ENCODE data around the gene DCC.

DCC gene

DNA sequence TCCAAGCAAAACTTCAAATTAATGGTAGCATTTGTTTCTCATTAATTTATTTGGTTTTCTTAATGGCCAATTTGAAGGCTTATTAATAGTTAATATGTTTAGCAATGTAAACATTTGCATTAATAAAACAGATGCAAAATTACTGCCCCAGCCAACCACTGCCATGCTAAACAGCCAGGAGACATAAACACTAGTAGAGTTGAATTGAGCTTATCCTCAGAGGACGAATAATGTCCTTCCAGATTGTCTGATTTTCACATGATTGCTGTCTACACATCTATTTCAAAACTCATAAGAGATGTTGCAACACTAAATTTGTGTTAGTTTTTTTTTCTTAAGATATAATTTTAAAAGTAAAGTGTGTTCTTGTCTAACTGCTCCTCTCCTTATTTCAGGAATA, 128.5 kb downstream of the DCC start:
- H3K9me3 ChIP-seq (ENCODE audit: severe bottlenecking) = no peaks in the 10 kb centered on the region
- no peak for DNase-seq (ENCODE audit: low spot score)
- H3K27ac ChIP-seq (ENCODE audit: poor library complexity, severe bottlenecking) = no peak overlapping the region
- H3K27me3 ChIP-seq (ENCODE audit: insufficient read depth, poor library complexity, severe bottlenecking) = no peaks in the 10 kb centered on the region
- no peaks in the 10 kb centered on the region for H3K4me1 ChIP-seq (ENCODE audit: insufficient read depth, poor library complexity, severe bottlenecking)
- no peak for ATAC-seq (ENCODE audit: low read depth)
- no peaks in the 10 kb centered on the region for H3K36me3 ChIP-seq (ENCODE audit: low read depth)
- no peak overlapping the region for H3K4me3 ChIP-seq (ENCODE audit: severe bottlenecking)
- TF ChIP-seq, protein P1, sequence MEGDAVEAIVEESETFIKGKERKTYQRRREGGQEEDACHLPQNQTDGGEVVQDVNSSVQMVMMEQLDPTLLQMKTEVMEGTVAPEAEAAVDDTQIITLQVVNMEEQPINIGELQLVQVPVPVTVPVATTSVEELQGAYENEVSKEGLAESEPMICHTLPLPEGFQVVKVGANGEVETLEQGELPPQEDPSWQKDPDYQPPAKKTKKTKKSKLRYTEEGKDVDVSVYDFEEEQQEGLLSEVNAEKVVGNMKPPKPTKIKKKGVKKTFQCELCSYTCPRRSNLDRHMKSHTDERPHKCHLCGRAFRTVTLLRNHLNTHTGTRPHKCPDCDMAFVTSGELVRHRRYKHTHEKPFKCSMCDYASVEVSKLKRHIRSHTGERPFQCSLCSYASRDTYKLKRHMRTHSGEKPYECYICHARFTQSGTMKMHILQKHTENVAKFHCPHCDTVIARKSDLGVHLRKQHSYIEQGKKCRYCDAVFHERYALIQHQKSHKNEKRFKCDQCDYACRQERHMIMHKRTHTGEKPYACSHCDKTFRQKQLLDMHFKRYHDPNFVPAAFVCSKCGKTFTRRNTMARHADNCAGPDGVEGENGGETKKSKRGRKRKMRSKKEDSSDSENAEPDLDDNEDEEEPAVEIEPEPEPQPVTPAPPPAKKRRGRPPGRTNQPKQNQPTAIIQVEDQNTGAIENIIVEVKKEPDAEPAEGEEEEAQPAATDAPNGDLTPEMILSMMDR (IDR thresholded peaks at IDR 0.05; ENCODE audit: poor library complexity, severe bottlenecking) = no peak

DNA sequence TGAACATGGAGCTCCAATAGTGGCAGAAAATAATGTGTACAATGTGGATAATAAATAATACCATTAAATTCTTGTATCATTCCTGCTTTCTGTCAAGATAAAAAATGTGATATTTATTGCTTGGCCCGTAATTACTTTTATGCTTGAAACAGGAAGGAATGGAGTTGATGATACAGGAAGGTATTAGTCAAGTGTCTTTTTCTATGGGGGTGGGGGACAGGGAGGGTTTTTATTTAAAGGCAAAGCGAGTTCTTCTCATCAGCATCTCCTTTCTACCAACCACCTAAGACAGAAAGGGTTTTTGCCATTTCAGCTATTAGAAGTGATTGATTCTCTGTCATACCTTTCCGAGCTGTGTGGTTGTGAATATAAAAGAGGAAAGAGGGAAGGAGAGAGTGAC, 135.3 kb downstream of the DCC start:
- TF ChIP-seq, protein P1 (IDR thresholded peaks at IDR 0.05; ENCODE audit: poor library complexity, severe bottlenecking) = no peak
- no peak for ATAC-seq (ENCODE audit: low read depth)

DNA sequence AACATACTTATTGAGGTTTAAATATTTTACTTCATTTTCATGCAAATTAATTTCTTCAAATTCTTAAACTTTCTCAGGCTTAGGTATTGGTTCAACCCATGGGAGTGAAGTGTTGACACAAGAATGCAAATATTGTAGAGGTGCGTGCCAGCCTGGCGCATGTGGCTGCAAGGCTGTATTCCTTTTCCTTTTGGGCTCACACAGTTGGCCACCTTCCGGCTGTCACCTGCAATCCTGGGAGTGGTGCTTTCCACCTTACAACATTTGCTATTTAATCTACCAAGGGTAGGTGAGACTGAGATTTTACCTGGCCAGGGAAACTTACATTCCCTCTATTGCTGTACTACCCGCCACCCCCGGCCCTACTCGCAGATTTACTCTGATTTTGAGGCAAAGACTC, 141.1 kb downstream of the DCC start:
- H3K4me1 ChIP-seq (ENCODE audit: insufficient read depth, poor library complexity, severe bottlenecking) = no peaks in the 10 kb centered on the region
- no peaks in the 10 kb centered on the region for H3K9me3 ChIP-seq (ENCODE audit: severe bottlenecking)
- H3K27ac ChIP-seq (ENCODE audit: poor library complexity, severe bottlenecking) = no peak overlapping the region
- DNase-seq (ENCODE audit: low spot score) = no peak
- peaks cover 6% of the 10 kb centered on the region for H3K27me3 ChIP-seq (ENCODE audit: insufficient read depth, poor library complexity, severe bottlenecking)
- ATAC-seq (ENCODE audit: low read depth) = no peak
- TF ChIP-seq, protein P1 (IDR thresholded peaks at IDR 0.05; ENCODE audit: poor library complexity, severe bottlenecking) = no peak
- H3K36me3 ChIP-seq (ENCODE audit: low read depth) = no peaks in the 10 kb centered on the region
- H3K4me3 ChIP-seq (ENCODE audit: severe bottlenecking) = no peak overlapping the region

More for the DNA sequence above, 135.3 kb downstream of the DCC start:
- Histone ChIP-seq H3K4me1 (ENCODE audit: insufficient read depth, poor library complexity, severe bottlenecking) (no peaks in the 10 kb centered on the region), H3K36me3 (ENCODE audit: low read depth) (no peaks in the 10 kb centered on the region), H3K9me3 (ENCODE audit: severe bottlenecking) (no peaks in the 10 kb centered on the region), H3K4me3 (ENCODE audit: severe bottlenecking) (no peak overlapping the region), H3K27me3 (ENCODE audit: insufficient read depth, poor library complexity, severe bottlenecking) (peaks cover 11% of the 10 kb centered on the region), H3K27ac (ENCODE audit: poor library complexity, severe bottlenecking) (no peak overlapping the region)
- DNase-seq (ENCODE audit: low spot score) = no peak

DNA sequence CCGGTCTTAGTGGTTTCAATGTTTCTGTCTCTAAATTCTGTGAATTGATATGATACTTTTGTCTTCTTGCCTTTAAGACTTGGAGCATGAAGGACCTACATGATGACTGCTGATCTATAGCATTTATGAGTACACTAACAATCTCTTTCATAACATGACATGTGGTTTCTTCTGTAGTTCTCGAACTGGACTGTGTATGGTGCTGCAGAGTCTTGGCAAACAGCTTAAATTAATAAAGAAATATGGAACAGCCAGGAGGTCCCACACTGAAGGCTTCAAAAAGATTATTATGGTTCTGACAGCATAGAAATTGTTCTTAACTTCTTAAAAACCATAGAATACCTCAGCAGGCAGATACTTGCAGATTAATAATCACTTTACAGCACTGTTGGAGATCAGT, 145.0 kb downstream of the DCC start:
- no peaks in the 10 kb centered on the region for H3K4me1 ChIP-seq (ENCODE audit: insufficient read depth, poor library complexity, severe bottlenecking)
- no peaks in the 10 kb centered on the region for H3K9me3 ChIP-seq (ENCODE audit: severe bottlenecking)
- no peaks in the 10 kb centered on the region for H3K36me3 ChIP-seq (ENCODE audit: low read depth)
- no peak for ATAC-seq (ENCODE audit: low read depth)
- no peak overlapping the region for H3K4me3 ChIP-seq (ENCODE audit: severe bottlenecking)
- TF ChIP-seq, protein P1 (IDR thresholded peaks at IDR 0.05; ENCODE audit: poor library complexity, severe bottlenecking) = no peak
- DNase-seq (ENCODE audit: low spot score) = no peak
- H3K27me3 ChIP-seq (ENCODE audit: insufficient read depth, poor library complexity, severe bottlenecking) = peaks cover 19% of the 10 kb centered on the region
- no peak overlapping the region for H3K27ac ChIP-seq (ENCODE audit: poor library complexity, severe bottlenecking)

DNA sequence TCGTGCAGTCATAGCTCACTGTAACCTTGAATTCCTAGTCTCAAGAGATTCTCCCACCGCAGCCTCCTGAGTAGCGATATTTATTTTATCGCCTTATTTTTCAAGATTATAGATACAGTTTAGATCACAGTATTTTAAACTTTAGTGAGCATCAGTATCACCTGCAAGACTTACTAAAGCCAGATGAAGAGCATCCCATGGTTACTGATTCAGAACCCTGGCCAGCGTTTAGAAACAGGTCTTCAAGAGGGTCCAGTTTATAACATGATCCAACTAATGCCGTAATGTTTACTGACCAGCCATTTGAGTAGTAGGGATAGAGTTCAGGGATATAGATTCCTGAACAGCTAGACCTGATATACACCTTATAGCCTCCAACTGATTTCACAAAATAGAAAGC, 146.1 kb downstream of the DCC start:
- no peak for ATAC-seq (ENCODE audit: low read depth)
- Histone ChIP-seq H3K9me3 (ENCODE audit: severe bottlenecking) (no peaks in the 10 kb centered on the region), H3K4me1 (ENCODE audit: insufficient read depth, poor library complexity, severe bottlenecking) (no peaks in the 10 kb centered on the region), H3K27ac (ENCODE audit: poor library complexity, severe bottlenecking) (no peak overlapping the region), H3K36me3 (ENCODE audit: low read depth) (no peaks in the 10 kb centered on the region), H3K27me3 (ENCODE audit: insufficient read depth, poor library complexity, severe bottlenecking) (peaks cover 25% of the 10 kb centered on the region), H3K4me3 (ENCODE audit: severe bottlenecking) (no peak overlapping the region)
- no peak for DNase-seq (ENCODE audit: low spot score)
- TF ChIP-seq, protein P1 (IDR thresholded peaks at IDR 0.05; ENCODE audit: poor library complexity, severe bottlenecking) = no peak
